GM04503 (cell line): Measurements from ENCODE around the gene NELL1.

Source experiments
- DNase-seq: peaks from one replicate; pipeline ENCODE4 v3.0.0-alpha.2; 2012; ENCODE audit warnings: low read depth

NELL1 gene

DNA sequence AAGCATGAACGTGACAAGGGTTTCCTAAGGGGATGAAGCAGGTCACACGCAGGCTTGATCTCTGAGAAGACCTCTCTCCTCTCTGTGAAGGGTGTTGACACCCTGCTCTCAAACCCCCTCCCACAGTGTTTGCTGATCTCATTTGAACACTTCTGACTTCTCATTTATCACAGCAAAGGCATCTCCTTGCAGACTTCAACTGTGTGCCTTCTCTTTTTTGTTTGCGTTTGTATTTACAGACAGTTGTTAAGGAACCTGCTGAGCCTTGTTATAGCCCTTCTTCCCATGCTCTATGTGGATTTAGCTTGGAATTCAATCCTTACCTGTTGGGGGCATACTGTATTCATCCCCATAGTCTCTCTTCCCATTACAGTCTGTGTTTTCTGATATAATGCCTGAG is 206.5 kb downstream of the NELL1 start:
- DNase-seq: no peak

- DNase-seq: no peak
These were observed 207.4 kb downstream of the NELL1 start for GRCh38 chr11:20876738-20877137.

GRCh38 chr11:20880094-20880493 is 210.7 kb downstream of the NELL1 start:
- no peak for DNase-seq

DNA sequence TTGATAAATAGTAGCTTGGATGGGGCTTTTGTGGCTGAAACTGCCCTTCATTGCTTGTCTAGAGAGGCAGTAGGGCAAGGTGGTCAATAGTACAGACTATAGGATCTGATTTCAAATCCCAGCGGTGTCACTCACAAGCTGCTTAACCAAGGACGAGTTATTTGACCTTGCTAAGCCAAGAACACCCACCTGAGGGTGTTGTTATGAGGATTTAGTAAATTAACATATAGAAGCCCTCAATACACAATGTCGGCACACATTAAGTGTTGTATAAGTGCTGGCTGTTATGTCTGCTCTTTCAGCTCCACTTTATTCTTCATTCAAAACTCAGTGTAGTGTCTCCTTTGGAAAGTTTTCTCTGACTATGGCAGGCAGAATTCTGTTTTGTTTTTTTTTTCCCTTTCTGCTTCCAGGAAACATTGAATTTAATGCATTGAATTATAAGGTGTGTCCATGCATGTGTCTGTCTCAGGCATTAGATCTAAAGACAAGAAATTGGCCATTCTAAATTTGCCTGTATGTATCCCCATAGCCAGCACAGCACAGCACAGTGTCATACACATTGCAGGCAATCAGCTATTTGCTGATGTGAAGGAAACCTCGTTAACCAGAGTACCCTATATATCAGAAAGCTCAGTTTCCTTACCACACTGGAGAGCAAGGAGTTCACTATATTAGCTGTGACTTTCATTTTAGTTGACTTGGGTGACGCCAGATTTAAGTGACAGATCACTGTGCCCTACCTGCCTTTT is 212.1 kb downstream of the NELL1 start:
- DNase-seq: no peak

DNA sequence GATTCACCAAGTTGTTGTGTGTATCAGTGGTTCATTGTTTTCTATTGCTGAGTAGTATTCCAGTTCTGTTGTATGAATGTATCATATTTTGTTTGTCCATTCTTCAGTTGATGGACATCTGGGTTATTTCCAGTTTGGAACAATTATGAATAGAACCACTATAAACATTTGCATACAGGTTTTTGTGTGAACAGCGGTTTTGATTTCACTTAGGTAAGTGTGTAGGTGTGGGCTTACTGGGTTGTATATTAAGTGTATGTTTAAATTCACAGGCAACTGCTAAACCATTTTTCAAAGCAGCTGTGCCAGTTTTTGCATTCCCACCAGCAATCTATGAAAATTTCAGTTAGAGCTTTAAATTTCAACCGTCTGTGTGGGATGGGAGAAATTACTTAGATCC is 217.8 kb downstream of the NELL1 start:
- DNase-seq: no peak

DNA sequence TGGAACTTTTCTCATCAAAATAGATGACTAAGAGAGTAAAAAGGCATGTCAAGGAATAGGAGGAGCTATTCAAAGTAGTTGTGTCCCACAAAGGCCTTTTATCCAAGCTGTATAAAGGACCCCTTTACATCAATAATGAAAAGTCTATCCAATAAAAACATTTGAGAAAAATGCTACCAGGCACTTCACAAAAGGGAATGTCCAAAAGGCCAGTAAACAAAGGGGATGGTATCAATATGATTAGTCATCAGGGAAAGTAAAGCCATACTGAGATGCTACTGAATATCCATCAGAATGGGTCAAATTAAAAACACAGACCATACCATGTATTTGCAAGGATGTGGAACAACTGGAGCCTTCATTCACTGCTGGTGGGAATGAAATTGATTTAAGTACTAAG is 224.9 kb downstream of the NELL1 start:
- no peak for DNase-seq

DNA sequence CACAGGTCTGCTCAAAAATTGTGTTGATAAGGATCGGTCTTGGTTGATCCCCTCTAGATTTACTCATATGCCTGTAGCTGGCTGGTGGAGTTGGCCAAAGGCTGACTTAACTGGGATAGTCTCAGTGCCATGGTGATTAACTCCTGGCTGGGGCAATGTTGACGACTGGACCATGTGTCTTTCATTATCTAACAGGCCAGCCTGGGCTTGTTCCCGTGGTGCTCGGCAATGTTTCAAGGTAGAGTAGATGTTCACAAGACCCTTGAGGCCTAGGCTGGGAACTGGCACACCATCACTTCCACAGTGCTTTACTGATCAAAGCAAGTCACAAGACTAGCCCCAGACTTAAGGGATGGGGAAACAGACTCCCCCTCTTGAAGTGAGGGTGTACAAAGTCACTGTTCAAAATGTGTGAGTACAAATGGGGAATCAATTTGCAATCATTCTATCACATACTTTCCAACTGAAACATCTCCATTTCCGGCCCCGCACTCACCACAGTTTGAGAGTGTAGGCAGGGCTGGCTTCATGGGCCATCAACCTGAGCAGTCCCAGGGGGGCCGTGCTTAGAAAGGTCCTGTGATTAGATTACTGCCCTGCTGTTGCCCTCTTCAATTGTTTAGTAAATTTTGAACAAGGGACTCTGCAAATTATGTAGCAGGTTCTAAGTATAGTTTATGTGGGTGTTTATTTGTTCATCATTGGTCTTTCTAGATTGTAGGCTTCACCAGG is 240.8 kb downstream of the NELL1 start:
- DNase-seq: no peak

- no peak for DNase-seq
These were observed 241.3 kb downstream of the NELL1 start for GRCh38 chr11:20910733-20911132.

DNA sequence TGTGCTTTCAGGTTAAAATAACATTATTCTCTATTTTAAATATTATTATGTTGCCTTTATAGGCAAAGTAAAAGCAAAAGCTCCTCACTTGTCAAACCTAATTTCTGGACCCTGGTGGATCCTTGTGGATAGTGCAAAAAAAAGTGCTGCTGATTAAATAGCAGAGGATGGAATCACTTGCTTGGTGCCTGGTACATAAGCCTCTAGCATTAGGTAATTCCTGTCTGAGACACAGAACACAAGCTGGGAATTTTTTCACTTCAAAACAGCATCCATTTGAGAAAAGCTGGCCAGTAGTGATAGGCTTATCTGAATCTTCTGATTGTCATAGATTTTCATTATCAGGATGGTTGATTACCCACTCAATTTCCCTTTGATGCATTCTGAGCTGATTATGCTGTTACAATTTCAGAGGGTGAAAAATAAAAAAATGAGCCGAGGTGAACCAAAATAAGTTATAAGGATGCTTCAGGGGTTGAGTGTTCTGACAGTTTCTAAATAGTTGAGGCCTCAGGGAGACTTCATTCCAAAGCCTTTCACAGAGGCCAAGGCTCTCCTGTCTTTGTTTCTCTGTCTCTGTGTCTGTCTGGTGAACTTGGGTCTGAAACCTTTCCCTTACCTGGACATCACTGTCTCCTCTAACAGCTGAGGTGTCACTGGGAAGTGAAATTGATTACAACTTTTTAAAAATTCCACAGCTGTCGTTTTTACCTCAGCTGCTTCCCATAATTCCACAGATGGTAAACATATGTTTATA is 242.9 kb downstream of the NELL1 start:
- no peak for DNase-seq

DNA sequence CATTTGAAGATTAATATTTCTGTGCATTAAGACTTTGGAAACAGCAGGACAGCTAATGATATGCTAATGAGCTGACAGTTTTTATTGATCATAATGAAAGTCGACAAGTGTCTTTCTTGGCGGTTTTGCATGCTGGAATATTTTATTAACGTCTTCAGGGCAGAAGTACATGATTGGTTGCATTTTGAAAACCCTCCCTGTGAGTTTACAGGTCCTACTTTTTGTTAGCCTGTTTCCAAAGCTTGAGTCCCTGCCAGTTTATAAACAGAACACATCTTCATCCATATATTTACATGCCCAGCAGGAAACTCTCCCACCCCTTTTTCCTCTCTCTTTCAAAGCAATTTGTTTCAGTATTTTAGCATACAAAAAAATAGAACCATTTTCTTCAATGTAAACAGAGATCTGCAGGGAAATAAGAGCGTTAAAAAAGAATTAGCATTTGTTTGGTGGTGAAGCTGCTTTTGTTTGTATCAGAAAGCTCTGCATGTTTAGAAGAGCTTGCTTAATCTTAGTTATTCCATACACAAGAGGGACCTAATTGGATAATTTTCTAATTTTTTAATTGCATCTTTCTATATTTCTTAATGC is 243.6 kb downstream of the NELL1 start:
- DNase-seq: no peak

DNA sequence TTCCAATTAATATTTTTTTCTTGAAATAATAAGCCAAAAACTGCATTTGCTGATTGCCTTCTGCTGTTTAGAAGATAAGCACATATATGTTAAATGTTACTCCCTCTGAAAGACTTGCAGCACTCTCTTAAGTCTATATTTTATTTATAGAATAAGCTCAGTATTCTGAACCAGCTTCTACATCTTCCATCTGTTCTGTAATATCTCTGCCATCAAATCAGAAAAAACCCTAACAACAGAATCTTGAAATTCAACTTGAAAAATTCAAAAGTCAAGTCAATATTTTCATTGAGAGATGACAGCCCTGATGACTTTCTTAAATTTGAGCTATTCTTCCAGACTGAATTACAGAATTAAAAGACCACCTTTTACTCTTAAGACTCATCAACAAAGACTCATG is 247.9 kb downstream of the NELL1 start:
- no peak for DNase-seq

GRCh38 chr11:20926799-20927540 is 257.6 kb downstream of the NELL1 start:
- no peak for DNase-seq

DNA sequence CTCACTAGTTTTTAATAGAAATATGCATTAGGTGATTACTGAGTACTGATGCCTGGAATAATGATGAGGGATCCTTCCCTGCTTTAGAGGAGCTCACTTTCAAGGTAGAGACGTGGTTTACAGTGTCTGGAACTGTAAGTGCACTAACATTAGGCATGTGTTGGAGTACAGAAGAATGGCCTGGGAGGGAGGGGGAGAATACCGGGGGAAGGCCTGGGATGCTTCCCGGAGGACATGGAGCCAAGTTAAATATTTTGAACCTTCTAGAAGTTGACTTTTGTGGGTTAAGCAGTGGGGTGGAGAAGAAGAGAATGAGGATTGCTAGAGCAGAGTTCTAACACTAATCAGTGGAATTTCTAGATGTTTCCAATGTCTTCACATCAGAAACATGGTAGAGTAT is 261.6 kb downstream of the NELL1 start:
- no peak for DNase-seq

GRCh38 chr11:20933086-20933485 is 263.7 kb downstream of the NELL1 start:
- no peak for DNase-seq

DNA sequence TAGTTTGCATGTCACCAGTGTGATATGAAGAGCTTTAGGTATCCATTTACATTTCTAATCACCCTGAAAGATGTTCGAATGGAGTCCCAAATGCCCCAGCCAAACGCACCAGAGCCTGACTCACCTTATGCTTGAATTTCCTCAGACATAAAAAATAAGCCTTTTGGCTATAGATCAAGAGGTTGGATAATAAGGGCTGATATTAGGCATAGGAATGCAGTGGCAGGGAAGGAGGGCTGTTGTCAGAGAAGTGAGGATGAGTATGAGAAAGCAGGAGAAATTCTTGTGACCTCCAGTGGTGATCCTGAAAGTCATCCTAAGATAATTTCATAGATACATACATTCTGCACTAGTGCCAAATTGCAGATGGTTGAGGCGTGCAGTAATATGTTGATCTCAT is 264.6 kb downstream of the NELL1 start:
- no peak for DNase-seq

- DNase-seq: no peak
These were observed 265.1 kb downstream of the NELL1 start for GRCh38 chr11:20934516-20934915.

- DNase-seq: no peak
These were observed 268.4 kb downstream of the NELL1 start for GRCh38 chr11:20937826-20938225.

DNA sequence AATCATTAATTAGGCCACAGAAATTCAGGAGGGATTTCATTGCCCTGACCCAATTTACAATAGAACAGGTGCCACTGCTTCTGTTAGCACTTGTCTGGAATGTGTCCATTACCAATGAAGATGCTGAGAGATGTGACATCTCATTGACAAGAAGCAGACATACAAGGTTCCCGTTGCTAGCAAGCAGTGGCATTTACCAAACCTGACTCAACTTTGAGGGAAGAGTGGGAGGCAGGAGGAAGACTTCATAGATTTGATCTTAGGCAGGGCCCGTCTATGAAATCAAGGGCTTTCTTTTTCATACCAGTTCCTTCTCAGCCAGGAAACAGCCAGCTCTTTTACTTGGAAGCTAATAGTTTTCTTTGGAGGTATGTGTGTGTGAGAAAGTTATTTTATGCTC is 280.2 kb downstream of the NELL1 start:
- no peak for DNase-seq

GRCh38 chr11:20962581-20962980 is 293.2 kb downstream of the NELL1 start:
- no peak for DNase-seq

GRCh38 chr11:20963596-20963995 is 294.2 kb downstream of the NELL1 start:
- no peak for DNase-seq

- no peak for DNase-seq
These were observed 295.6 kb downstream of the NELL1 start for GRCh38 chr11:20964985-20965384.

- DNase-seq: no peak
These were observed 297.1 kb downstream of the NELL1 start for GRCh38 chr11:20966489-20966888.
